Measurements from ENCODE around the gene ERGIC1.

The ERGIC1 gene

GRCh38 chr5:172958331-172959046 is 124.4 kb downstream of the ERGIC1 start:
- peak overlapping the region; percentile 57; the same call in 1 of the 2 replicates for H3K4me3 ChIP-seq (ENCODE audit: low read length)
- no peaks in the 10 kb centered on the region for H3K4me1 ChIP-seq (ENCODE audit: control insufficient read depth, insufficient read depth, low read length)
- DNase-seq (ENCODE audit: low read depth, low spot score), result no peak
- no peaks in the 10 kb centered on the region for H3K36me3 ChIP-seq (ENCODE audit: control insufficient read depth, insufficient read depth, low read length)
- H3K27ac ChIP-seq (ENCODE audit: low read length), result no peak overlapping the region
- WGBS (ENCODE audit: insufficient coverage, insufficient read length), result no CpG with 5 or more reads among the region's 54 CpGs
- no peaks in the 10 kb centered on the region; the same call in 1 of the 2 replicates for H3K27me3 ChIP-seq (ENCODE audit: control insufficient read depth, insufficient read depth, low read length)
- H3K9me3 ChIP-seq (ENCODE audit: control insufficient read depth, insufficient read depth, low read length), result no peaks in the 10 kb centered on the region

GRCh38 chr5:172959824-172960799 is 126.1 kb downstream of the ERGIC1 start:
- H3K9me3 ChIP-seq (ENCODE audit: control insufficient read depth, insufficient read depth, low read length), result no peaks in the 10 kb centered on the region
- whole genome bisulfite sequencing (ENCODE audit: insufficient coverage, insufficient read length), result no CpG with 5 or more reads among the region's 28 CpGs
- H3K4me1 ChIP-seq (ENCODE audit: control insufficient read depth, insufficient read depth, low read length), result no peaks in the 10 kb centered on the region
- H3K27me3 ChIP-seq (ENCODE audit: control insufficient read depth, insufficient read depth, low read length), result no peaks in the 10 kb centered on the region; the same call in 1 of the 2 replicates
- peak overlapping the region; percentile 65 for H3K4me3 ChIP-seq (ENCODE audit: low read length)
- no peak for DNase-seq (ENCODE audit: low read depth, low spot score)
- H3K36me3 ChIP-seq (ENCODE audit: control insufficient read depth, insufficient read depth, low read length), result no peaks in the 10 kb centered on the region
- H3K27ac ChIP-seq (ENCODE audit: low read length), result no peak overlapping the region

- no CpG with 5 or more reads among the region's 2 CpGs for WGBS (ENCODE audit: insufficient coverage, insufficient read length)
- no peaks in the 10 kb centered on the region for H3K4me1 ChIP-seq (ENCODE audit: control insufficient read depth, insufficient read depth, low read length)
- DNase-seq (ENCODE audit: low read depth, low spot score), result no peak
- H3K27ac ChIP-seq (ENCODE audit: low read length), result no peak overlapping the region
- H3K9me3 ChIP-seq (ENCODE audit: control insufficient read depth, insufficient read depth, low read length), result no peaks in the 10 kb centered on the region
- H3K4me3 ChIP-seq (ENCODE audit: low read length), result no peak overlapping the region
- no peaks in the 10 kb centered on the region for H3K36me3 ChIP-seq (ENCODE audit: control insufficient read depth, insufficient read depth, low read length)
- no peaks in the 10 kb centered on the region for H3K27me3 ChIP-seq (ENCODE audit: control insufficient read depth, insufficient read depth, low read length)
These were observed 135.9 kb downstream of the ERGIC1 start for GRCh38 chr5:172969921-172970320.

GRCh38 chr5:172971482-172971881 is 137.4 kb downstream of the ERGIC1 start:
- Histone ChIP-seq H3K4me1 (ENCODE audit: control insufficient read depth, insufficient read depth, low read length) (no peaks in the 10 kb centered on the region), H3K27ac (ENCODE audit: low read length) (no peak overlapping the region), H3K4me3 (ENCODE audit: low read length) (no peak overlapping the region), H3K27me3 (ENCODE audit: control insufficient read depth, insufficient read depth, low read length) (no peaks in the 10 kb centered on the region), H3K36me3 (ENCODE audit: control insufficient read depth, insufficient read depth, low read length) (no peaks in the 10 kb centered on the region), H3K9me3 (ENCODE audit: control insufficient read depth, insufficient read depth, low read length) (no peaks in the 10 kb centered on the region)
- DNase-seq (ENCODE audit: low read depth, low spot score), result no peak
- no CpG with 5 or more reads among the region's 3 CpGs for WGBS (ENCODE audit: insufficient coverage, insufficient read length)

- Histone ChIP-seq H3K27me3 (ENCODE audit: control insufficient read depth, insufficient read depth, low read length) (no peaks in the 10 kb centered on the region), H3K4me1 (ENCODE audit: control insufficient read depth, insufficient read depth, low read length) (no peaks in the 10 kb centered on the region), H3K36me3 (ENCODE audit: control insufficient read depth, insufficient read depth, low read length) (no peaks in the 10 kb centered on the region), H3K9me3 (ENCODE audit: control insufficient read depth, insufficient read depth, low read length) (no peaks in the 10 kb centered on the region), H3K27ac (ENCODE audit: low read length) (no peak overlapping the region), H3K4me3 (ENCODE audit: low read length) (no peak overlapping the region)
- DNase-seq (ENCODE audit: low read depth, low spot score), result no peak
- no CpG with 5 or more reads among the region's 5 CpGs for WGBS (ENCODE audit: insufficient coverage, insufficient read length)
These were observed 138.5 kb downstream of the ERGIC1 start for GRCh38 chr5:172972552-172972951.

GRCh38 chr5:172973127-172973916 is 139.3 kb downstream of the ERGIC1 start:
- no peak overlapping the region for H3K27ac ChIP-seq (ENCODE audit: low read length)
- no peaks in the 10 kb centered on the region for H3K9me3 ChIP-seq (ENCODE audit: control insufficient read depth, insufficient read depth, low read length)
- no peaks in the 10 kb centered on the region for H3K4me1 ChIP-seq (ENCODE audit: control insufficient read depth, insufficient read depth, low read length)
- DNase-seq (ENCODE audit: low read depth, low spot score), result no peak
- WGBS (ENCODE audit: insufficient coverage, insufficient read length), result no CpG with 5 or more reads among the region's 3 CpGs
- no peaks in the 10 kb centered on the region for H3K36me3 ChIP-seq (ENCODE audit: control insufficient read depth, insufficient read depth, low read length)
- H3K4me3 ChIP-seq (ENCODE audit: low read length), result no peak overlapping the region
- no peaks in the 10 kb centered on the region for H3K27me3 ChIP-seq (ENCODE audit: control insufficient read depth, insufficient read depth, low read length)

GRCh38 chr5:172973931-172974330 is 139.9 kb downstream of the ERGIC1 start:
- H3K27ac ChIP-seq (ENCODE audit: low read length), result no peak overlapping the region
- H3K27me3 ChIP-seq (ENCODE audit: control insufficient read depth, insufficient read depth, low read length), result no peaks in the 10 kb centered on the region
- H3K4me3 ChIP-seq (ENCODE audit: low read length), result no peak overlapping the region
- no peaks in the 10 kb centered on the region for H3K36me3 ChIP-seq (ENCODE audit: control insufficient read depth, insufficient read depth, low read length)
- no CpG with 5 or more reads among the region's 8 CpGs for WGBS (ENCODE audit: insufficient coverage, insufficient read length)
- H3K4me1 ChIP-seq (ENCODE audit: control insufficient read depth, insufficient read depth, low read length), result no peaks in the 10 kb centered on the region
- no peaks in the 10 kb centered on the region for H3K9me3 ChIP-seq (ENCODE audit: control insufficient read depth, insufficient read depth, low read length)
- no peak for DNase-seq (ENCODE audit: low read depth, low spot score)

GRCh38 chr5:172975289-172975688 is 141.2 kb downstream of the ERGIC1 start:
- WGBS (ENCODE audit: insufficient coverage, insufficient read length), result no CpG with 5 or more reads among the region's 11 CpGs
- H3K27ac ChIP-seq (ENCODE audit: low read length), result no peak overlapping the region

GRCh38 chr5:172979778-172980177 is 145.7 kb downstream of the ERGIC1 start:
- WGBS (ENCODE audit: insufficient coverage, insufficient read length), result no CpG with 5 or more reads among the region's 4 CpGs
- H3K27ac ChIP-seq (ENCODE audit: low read length), result no peak overlapping the region
- H3K36me3 ChIP-seq (ENCODE audit: control insufficient read depth, insufficient read depth, low read length), result no peaks in the 10 kb centered on the region
- no peaks in the 10 kb centered on the region for H3K9me3 ChIP-seq (ENCODE audit: control insufficient read depth, insufficient read depth, low read length)
- no peak overlapping the region for H3K4me3 ChIP-seq (ENCODE audit: low read length)
- H3K27me3 ChIP-seq (ENCODE audit: control insufficient read depth, insufficient read depth, low read length), result no peaks in the 10 kb centered on the region
- no peaks in the 10 kb centered on the region for H3K4me1 ChIP-seq (ENCODE audit: control insufficient read depth, insufficient read depth, low read length)
- no peak for DNase-seq (ENCODE audit: low read depth, low spot score)

More at GRCh38 chr5:172975289-172975688, 141.2 kb downstream of the ERGIC1 start:
- no peaks in the 10 kb centered on the region for H3K9me3 ChIP-seq (ENCODE audit: control insufficient read depth, insufficient read depth, low read length)
- H3K4me1 ChIP-seq (ENCODE audit: control insufficient read depth, insufficient read depth, low read length), result no peaks in the 10 kb centered on the region
- DNase-seq (ENCODE audit: low read depth, low spot score), result no peak
- no peak overlapping the region for H3K4me3 ChIP-seq (ENCODE audit: low read length)
- H3K27me3 ChIP-seq (ENCODE audit: control insufficient read depth, insufficient read depth, low read length), result no peaks in the 10 kb centered on the region
- H3K36me3 ChIP-seq (ENCODE audit: control insufficient read depth, insufficient read depth, low read length), result no peaks in the 10 kb centered on the region

GRCh38 chr5:172981931-172982330 is 147.9 kb downstream of the ERGIC1 start:
- no peak for DNase-seq (ENCODE audit: low read depth, low spot score)
- Histone ChIP-seq H3K27ac (ENCODE audit: low read length) (no peak overlapping the region), H3K27me3 (ENCODE audit: control insufficient read depth, insufficient read depth, low read length) (no peaks in the 10 kb centered on the region), H3K9me3 (ENCODE audit: control insufficient read depth, insufficient read depth, low read length) (no peaks in the 10 kb centered on the region), H3K36me3 (ENCODE audit: control insufficient read depth, insufficient read depth, low read length) (no peaks in the 10 kb centered on the region), H3K4me3 (ENCODE audit: low read length) (no peak overlapping the region), H3K4me1 (ENCODE audit: control insufficient read depth, insufficient read depth, low read length) (no peaks in the 10 kb centered on the region)
- WGBS (ENCODE audit: insufficient coverage, insufficient read length), result no CpG with 5 or more reads among the region's 7 CpGs
